Stimulated activated CD8-positive, alpha-beta memory T cell treated with anti-CD3 and anti-CD28 coated beads, Interleukin-15, amount 100 ng/mL, for 4 hours (primary cell): ENCODE measurements around the gene CAMK2B.

Experiments
- DNase-seq, 2 donors: peaks; one replicate each; pipeline ENCODE4 v3.0.0-alpha.2; 2020; ENCODE audit warnings: low read depth in 2 of 2

The CAMK2B gene

DNA sequence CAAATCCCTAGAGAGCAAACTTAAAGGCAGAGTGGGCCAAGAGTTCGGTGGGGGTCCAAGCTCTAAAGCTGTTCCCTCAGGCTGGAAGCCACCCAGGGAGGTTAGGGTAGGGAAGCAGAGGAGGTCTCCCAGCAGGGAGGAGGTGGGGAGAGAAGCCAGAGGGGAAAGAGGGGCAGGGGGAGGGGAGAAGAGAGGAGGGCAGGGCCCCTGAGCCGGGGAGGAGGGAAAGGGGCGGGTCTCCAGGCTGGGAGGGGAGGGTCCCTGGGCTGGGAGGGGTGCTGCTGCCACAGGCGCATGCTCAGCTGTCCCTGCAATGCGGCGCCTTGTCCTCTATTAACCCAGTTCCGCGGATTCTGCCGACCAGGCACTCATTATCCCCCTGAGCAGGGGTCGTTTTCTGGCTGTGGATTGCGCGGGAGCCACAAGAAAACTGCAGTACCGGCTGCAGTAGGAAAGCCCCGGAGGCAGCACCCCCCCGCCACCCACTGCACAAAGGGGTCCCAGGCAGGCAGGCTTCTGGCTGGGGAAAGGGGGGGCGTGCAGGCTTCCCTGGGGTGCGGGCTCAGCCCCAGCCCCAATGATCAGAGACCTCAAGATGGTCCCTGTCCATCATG is 49.3 kb downstream of the CAMK2B start:
- no peak for DNase-seq

DNA sequence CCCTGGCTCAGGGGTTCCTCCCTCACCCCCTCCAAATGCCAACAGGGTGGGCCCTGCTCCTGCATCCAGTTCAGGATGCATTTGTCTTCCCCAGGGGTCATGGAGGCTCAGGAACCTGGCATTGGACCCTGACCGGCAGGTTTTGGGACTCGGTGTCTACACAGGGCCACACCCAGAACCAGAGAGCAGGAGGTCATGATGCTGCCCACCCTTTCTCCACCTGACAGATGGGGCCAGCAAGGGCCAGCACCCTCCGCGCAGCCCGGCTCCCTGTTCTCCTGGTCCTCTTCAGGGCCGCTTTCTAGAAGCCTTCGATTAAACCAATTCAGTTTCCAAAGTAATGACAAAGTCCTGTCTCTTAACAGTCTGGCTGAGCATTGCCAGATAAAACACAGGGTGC is 50.2 kb downstream of the CAMK2B start:
- no peak for DNase-seq

DNA sequence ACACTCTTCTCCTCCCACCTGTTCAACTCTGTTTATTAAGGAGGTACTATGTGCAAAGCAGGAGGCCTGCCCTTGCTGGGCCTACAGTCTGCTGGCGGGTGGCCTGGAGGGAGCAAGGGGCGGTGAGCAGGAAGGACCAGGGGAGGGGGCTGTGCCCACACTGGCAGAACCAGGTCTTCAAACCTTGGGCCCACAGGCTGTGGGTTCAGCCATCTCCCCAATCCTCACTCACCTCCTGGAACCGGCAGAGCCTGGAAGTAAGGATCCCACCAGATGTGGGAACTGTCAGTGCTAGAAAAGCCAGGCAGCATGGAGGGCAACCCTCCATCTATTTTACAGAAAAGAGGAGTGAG is 50.8 kb downstream of the CAMK2B start:
- DNase-seq, result no peak

DNA sequence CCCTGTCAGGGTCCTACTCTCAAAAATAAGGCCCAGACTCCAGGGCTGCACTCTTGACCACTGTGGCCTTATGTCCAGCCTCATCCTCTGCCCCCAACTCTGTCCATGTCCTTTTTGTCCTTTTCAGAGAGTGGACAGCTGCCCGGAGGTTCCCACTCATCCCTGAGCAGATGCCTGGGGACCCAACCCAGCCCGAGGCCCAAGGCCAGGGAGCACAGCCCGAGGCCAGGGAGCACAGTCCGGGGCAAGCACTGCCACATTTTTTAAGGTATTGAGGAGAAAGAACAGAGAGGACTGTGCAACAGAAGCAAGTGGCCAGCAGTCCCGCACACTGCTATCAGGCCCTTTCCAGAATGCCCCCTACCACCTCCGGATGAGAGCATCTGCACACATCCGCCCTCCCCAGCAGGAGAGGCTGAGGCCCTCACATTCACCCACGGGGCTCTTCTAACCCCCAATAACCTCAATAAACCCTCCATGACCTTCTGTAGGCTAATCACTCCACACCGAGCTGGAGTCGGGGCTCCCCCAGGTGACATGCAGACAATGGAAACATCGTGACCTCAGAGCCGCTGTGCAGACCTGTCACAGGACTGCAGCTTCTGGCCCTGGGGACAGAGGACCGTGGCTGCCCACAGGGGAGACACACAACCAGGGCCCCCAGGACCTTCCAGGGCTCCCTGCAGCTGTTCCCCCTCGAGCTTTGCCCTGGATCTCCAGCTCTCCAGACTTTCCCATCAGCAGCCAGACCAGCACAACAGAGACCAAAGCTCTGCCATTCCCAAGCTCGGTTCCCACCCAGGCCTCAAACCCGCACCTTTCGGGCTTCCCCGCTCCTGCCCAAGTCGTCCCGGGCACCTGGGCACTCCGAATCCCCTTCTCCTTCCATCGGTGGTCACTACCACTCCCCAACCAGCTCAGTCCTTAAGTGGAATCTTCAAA is 51.4 kb downstream of the CAMK2B start:
- DNase-seq, result no peak

DNA sequence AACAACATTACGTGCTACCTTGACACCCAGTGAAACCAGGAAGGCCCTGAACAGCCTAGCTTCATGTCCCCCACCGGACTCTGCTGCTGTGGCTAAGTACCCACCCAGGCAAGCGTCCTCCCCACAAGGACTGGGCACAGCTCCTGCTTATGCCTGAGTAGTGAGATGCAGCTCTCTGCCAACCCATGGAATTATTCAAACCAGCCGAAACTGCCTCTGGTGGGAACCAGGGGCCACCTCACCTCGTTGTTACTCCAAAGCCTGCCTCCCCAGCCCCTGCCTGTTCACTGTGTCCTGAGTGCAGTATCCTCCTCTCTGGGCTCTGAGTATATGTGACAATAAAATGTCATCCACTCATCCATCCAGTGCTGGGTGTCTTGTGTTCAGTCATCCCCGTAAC is 52.4 kb downstream of the CAMK2B start:
- no peak for DNase-seq

DNA sequence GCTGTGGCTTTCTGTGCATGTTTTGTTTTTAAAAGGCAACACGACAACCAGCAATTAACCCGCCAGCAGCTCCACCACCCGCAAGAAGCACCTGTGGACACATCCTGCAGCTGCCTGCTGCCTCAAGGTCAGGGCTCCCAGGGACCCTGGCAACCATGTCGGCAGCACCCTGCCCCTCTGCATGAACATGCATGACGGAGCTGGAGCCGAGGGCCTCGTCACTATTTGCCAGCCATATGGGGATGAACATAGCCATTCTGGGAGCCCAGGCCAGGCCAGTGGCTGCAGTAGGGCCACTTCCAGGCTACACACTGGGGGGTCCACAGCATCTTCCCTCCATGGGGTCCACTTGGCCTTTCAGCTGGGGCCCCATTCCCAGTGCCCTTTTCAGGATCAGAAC is 52.9 kb downstream of the CAMK2B start:
- no peak for DNase-seq

DNA sequence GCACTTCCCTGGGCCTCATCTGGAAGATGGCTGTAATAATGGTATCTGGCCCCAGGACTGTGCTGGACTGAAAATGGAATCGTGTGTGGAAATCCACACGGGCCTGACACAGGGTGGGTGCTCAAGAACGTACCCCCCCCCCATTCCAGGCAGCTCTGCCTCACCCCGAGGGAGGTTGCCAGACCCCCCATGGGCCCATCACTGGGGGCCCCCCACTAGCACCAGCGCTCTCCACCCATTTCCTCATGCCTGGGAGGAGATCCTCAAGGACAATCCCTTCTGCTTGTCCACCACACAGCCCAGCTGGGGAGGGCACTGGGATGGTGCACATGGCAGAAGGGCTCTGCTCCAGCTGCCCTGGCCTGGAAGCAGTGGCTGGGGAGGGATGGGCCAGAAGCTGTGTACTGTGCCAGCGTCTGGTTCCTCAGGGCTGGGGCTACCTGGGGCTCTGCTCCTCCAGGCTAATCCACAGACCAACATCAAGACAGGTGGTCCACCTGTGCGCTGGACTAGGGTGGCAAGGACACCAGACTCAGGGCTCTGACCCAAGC is 55.4 kb downstream of the CAMK2B start:
- no peak for DNase-seq

DNA sequence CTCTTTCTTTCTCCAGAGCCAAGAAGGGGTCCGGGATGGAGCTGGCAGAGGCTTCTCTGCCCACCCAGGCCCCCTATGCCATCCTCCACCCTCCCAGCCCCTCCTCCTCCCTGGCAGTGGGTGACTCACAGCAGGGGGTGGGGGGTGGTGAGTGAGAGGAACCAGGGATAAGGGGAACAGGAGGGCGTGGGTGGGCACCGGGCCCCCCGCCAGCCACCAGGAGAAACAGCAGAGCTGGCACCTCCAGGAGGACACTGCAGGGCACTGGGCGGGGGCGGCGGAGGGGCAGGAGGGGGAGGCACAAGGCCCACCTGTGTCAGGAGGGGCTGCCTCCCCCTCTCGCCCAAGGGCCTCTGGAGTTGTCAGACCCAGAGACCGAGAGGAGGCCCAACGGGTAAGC is 56.0 kb downstream of the CAMK2B start:
- no peak for DNase-seq

DNA sequence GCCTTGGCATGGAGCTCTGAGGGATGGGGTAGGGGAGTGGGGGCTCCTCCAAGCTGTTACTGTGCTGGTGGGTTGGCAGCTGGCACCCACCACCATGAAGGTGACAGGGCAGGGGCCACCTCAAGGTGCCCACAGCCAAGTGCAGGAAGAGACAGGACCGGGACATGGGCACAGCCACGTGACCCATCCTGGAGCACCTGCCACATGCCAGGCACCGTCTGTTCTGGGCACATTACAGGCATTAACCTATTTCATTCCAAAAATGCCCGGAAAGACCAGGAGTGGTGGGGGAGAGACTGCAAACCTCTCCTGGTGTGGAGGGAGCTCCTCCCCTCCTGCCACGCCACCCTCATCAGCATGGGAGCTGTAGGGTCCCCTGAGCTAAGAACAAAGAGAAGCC is 56.7 kb downstream of the CAMK2B start:
- DNase-seq, result no peak

DNA sequence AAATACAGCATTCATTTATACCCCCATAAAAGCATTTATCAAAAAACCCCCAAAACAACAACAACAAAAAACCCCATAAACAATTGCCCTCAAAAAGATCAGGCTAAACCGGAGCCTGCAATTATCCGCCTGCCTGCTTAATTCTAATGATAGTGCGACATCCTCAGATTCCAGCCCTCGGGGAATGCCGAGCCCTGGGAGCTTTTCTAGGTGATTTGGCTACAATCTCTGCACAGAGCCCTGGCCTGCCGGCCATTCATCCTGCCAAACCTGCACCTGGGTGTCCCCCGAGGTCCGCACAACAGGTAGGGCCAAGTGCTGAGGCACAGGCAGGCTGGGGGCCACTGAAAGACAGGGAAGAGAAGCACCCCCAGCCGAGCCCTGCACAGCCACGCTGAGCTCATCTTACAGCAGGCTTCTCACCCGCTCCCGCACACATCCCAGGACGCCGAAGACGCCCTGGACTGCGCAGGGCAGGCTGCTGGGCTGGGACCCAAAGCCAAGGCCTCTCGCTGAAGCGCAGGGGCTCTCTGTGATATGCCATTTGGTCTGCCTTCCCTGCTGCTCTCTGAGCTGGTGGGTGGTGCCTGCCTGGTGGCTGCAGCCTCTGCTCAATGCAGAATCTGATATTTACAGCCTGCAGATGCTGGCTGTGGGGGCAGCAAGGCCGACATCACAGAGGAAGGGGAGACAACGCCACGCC is 57.5 kb downstream of the CAMK2B start:
- DNase-seq, result no peak

DNA sequence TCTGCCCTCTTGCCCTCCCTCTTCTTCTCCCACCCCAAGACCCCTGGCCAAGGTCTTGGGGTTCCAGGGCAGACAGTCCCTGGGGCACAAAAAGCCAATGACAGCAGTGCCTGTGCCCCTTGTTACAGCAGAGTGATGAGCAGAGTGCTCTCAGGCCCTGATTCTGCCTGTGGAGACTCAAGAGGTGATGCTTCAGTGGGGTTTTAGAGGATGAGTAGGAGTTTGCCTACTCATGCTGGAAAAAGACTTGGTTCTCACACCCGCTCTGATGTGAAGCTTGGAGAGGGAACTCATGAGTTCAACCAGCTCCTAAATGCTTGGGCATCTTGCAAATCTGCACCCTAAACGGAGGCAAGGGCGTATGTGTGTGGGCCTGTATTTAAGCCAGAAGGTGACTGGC is 58.2 kb downstream of the CAMK2B start:
- no peak for DNase-seq

DNA sequence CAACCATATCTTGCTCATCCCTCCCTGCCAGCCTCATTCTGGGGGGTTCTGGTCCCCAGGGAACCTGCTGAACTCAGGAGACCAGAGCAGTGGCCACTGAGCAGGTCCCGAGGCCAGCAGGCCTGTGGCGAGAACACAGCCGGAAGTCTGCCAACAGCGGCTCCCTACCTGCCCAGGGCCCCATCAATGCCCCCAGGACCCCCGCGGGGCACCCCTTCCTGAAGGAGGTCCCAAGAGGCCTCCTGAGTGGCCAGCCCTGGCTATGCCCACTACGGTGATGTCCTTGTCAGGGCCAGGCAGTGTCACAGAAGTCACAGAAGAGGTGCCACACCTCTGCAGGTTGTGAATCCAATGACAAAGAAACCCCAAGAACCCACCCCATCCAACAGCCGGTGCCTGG is 58.9 kb downstream of the CAMK2B start:
- DNase-seq, result no peak

DNA sequence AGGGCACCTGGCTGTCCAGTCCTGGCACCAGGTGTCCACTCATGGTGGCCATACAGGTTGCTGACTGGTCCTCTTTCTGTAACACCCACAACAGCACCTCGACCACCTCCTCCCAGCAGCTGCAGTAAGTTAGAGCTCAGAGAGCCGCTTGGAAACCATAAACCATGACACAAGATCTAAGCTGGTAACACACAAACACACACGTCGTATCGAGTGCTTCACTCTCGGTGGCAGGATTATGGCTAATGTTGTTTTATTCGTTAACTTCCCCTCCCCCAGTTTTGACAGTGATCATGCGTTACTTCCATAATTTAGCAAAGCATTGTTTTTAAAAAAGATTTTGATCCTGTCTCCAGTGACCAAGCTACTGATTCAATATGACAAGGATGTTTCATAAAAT is 59.7 kb downstream of the CAMK2B start:
- DNase-seq, result no peak

DNA sequence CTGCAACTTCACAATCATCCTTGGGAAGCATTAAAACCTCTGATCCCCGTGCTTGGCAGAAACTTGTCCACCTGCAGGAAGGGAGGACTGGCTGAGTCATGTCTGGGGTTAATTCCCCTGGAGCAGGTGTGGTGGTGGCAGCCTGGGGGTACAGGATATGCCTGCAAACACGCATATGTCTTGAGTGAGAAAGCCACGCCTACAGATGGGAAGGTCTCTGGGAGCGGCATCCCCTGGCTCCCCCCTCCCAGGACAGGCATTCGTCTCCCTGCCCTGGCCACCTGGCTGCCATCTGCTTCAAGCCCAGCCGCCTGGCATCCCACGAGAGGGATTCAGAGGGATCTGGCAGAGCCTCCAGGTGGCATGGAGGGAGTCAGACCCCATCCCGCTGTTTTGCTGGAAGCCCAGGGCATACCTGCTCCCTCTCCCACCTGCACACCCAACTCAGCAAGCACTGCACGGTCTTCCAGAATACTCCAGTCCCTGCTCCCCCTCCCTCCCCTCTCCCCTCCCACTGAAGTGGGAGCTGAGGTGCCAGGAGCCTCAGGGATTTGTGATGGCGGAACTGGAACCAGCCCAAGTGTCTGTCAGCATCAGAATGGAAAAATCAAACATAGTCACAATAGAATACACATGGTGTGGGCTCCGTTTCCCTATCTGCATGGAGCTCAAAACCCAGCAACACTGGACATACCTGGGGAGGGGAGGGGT is 61.0 kb downstream of the CAMK2B start:
- DNase-seq, result no peak

DNA sequence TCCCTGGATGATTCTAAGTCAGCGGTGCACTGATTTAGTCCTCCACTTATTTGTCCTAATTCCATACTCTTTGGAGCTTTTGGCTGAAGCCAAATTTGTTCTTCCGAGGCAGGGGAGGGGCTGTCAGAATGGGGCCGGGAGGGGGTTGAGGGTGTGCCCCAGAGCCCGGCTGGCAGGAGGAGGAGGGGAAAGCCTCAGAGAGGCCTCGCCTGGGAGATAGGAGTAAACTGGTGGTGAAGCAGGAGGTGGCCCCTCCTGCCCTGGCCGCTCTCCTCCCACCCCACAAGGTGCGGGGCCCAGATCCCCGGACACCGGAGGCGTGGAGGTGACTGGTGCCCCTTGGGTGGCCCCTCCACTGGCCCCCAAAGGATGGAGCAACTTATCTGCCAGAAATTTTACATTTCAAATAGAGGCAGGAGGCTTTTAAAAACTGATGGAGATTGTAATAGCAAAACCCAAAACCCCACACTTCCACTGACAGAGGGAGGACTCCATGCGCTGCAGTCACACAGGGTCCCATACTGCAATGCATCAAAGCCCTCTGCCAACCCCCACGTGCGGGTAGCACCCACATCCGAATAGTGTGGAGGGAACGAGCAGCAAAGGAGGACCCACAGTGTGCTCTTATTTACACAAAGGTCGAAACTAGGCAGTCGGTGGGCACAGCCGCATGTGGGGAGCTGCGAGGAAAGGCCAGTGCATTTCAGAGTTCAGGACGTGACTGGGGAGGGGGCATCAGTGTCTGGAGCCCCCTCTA is 61.9 kb downstream of the CAMK2B start:
- DNase-seq, result no peak

DNA sequence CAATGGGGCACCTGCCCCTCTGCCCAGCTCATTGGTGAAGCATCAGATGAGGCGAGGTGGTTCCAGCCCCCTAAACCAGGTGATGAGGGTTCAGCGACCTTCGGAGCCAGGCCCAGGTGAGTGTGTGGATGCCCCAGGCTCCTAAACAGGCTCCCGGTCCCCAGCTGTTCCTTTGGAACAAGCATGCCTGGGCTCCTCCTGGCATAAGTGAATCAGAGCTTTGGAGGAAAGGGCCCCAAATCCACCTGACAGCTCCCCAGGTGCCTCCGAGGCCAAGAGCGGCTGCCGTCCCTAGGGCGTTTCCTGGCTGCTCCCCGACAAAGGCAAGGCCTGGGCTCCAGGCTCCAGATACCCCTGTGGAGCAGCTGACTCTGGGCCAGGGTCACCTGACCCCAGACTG is 63.4 kb downstream of the CAMK2B start:
- no peak for DNase-seq

DNA sequence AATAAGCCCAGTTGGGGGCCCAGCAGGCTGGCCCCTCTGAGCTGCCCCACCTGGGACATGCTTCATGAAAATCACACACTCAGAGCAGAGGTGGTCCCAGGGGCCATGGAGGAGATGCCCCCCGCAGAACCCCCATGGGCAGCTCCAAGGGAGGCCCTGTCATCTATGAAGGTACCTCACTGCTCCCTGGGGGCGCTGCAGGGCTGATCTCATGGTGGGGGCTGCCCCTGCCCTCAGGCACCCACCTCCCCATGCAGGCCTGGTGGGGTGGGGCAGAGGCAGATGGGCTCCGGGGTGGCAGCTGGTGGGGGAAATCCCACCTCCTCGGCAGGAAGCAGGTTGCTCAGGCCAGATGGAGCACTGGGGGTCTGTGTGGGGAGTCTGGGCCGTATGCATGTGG is 64.2 kb downstream of the CAMK2B start:
- no peak for DNase-seq

DNA sequence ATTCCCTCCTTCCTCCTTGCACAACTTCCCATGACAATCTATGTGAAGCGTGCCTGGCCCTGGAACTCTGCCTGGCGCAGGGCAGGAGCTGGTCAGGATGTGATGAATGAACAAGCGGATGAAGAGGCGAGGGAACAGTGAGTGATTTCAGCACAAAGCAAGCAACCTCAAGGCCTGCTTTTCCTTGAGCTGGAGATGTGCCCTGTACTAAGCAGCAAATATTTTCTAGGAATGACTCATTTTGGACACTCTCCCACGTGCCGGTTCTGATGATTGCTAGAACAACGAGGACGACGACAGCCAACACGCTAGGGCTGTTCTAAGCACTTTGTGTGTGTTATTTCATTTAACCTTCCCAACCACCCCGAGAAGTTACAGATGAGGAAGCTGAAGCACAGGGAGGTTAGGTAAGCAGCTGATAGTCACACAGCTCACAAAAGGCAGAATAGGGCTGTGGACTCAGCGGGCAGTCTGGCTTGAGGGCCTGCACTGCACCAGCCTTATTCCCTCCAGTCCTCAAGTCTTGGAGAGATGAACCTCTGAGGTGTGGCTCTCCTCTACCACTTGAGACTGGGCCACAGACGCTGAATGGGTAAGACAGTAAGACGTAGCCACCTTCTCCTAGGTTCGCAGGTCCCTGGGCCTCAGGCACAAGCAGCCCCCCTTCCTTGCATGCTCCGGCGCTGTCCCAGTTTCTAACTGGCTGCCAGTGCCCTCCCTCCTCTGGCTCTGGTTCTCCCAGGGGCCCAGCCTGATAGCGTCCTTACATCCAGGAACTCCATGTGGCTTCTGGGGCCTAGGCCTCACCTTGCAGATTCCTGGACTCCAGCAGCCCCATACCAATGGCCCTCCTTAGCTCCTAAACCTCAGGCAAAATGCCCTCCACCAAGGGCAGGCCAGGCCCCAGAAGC is 65.6 kb downstream of the CAMK2B start:
- DNase-seq, result no peak

DNA sequence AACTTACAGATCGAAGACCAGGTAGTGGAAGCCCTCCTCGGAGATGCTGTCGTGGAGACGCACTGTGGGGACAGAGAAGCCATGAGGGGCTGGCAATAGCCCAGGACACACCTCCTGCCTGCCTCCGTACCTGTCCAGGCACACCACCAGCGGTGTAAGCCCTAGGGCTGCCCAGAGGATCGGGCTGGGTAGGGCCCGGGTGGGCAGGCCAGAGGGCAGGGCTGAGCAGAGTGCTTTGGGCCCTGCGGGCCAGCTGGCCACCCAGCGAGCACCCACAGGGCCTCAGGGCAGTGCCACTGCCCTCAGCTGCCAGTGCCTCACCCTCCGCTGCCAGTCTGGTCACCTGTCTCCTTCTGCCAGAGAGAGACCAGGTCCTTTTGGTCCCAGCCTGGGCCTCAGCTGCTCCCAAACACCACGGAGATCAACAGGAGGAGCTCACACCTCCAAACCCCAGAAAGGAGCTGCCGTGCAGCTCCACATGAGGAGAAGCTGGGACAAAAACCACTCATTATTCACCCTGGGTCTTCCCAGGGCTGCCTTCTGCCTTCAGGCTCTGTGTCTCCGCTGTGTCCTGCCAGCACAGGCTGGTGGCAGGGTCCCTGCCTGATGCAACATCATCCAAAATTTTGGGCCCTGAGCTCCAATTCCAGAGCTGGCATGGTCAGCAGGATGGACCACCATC is 66.4 kb downstream of the CAMK2B start:
- DNase-seq, result no peak

DNA sequence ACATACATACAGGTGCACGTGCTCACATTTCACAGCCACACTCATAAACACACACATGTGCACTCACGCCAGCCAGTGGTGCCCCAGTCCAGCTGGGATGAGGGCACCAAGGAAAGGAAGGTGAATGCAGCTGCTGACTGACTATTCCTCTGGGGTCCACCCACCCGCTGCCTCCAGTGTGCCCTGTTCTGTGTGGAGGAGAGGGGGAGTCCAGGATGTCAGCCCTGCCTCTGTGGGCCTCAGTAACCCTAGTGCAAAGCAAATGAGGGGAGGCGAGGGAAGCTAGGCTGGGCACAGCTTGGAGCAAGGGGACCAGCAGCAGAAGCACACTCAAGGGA is 67.0 kb downstream of the CAMK2B start:
- DNase-seq, result no peak
